GM21367 (cell line): ENCODE measurements around the gene MS4A6A.
"Not testable (repeated sequence)": the region's sequence is repeated elsewhere in the genome, so short reads cannot be mapped to it uniquely, and the experiment has no call there.

Experiments used
- ATAC-seq: cut with Tn5 transposase; IDR thresholded peaks from one replicate; pipeline ENCODE4 v1.9.1; 2021; ENCODE audit not compliant: unreplicated experiment

The MS4A6A gene, protein sequence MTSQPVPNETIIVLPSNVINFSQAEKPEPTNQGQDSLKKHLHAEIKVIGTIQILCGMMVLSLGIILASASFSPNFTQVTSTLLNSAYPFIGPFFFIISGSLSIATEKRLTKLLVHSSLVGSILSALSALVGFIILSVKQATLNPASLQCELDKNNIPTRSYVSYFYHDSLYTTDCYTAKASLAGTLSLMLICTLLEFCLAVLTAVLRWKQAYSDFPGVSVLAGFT

DNA sequence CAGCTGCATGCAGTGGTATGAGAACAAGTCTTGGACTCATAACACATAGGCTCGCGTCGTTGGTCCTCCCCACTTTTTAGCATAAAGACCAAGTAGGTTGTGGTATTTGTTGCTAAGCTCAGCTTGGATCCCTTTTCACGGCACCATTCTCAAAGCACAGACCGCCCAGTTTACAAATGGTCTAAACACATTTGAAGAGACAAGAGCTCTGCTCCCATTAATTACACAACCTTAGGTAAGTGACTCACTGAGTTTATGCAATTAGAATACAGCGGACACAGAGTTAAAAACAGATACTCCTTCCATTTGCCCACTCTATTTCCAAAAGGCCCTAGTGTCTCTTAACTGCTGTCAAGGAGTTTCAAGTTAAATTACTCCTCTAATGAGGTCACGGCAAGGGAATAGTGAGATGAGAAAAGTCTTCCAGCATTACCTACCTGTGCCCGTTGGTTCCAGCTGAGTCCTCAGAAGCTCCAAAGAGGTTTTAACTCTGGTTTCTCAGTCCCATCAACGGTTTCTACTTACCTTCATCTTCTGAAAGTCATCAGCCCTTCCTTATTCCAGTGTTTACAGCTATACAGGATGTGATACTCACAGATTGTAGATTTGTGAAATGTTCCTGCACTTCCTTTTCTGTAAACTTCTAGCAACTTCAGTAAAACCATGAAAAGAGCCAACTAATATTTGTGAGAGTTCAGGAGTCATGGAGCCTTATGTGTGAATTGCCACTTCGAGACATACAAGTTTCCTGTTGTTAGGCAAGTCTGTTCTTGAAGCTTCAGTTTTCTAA, at the start of gene MS4A6A:
Gene MS4A6A, minus strand, starts transcription at position 543 of the 790 bp plus-strand sequence. CDS start 1,356 bp downstream, outside the sequence.
- no peak for ATAC-seq

DNA sequence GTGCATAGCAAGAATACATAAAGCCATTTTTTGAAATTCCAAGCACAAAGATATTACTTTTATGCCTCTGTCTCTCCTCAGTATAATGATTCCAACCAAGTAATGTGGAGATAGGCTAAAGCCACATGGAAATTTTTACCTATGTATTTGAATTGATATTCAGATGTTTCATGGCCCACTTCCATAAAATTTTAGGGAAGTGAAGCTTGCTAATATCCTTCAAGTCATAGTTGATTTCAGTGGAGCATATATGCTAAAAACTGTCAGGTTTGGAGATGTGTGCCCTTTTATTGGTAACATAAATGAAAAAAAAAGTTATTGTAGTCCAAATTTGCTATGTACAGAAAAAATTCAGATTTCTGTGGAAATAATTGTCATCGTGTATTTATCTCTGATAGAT, 47.8 kb upstream of the MS4A6A start:
- ATAC-seq, result no peak

DNA sequence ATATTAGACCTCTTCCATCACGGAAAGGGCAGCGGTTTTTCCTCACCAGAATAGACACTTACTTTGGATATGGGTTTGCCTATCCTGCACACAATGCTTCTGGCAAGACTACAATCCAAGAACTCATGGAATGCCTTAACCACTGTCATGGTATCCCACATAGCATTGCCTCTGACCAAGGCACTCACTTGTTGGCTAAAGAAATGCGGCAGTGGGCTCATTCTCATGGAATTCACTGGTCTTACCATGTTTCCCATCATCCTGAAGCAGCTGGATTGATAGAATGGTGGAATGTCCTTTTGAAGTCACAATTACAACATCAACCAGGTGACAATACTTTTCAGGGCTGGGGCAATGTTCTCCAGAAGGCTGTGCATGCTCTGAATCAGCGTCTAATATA, 39.3 kb upstream of the MS4A6A start:
- no peak for ATAC-seq

DNA sequence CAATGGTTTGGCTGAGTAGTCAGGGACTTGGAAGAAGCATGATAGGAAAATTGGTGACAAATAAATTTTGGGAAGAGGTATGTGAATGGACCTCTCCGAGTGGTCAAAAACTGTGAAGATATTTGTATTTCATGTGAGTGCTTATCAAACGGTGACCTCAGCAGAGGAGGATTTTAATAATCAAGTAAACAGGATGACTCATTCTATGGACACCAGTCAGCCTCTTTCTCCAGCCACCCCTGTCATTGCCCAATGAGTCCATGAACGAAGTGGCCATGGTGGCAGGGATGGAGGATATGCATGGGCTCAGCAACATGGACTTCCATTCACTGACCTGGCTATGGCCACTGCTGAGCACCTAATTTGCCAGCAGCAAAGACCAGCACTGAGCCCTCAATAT, 38.8 kb upstream of the MS4A6A start:
- ATAC-seq, result no peak

DNA sequence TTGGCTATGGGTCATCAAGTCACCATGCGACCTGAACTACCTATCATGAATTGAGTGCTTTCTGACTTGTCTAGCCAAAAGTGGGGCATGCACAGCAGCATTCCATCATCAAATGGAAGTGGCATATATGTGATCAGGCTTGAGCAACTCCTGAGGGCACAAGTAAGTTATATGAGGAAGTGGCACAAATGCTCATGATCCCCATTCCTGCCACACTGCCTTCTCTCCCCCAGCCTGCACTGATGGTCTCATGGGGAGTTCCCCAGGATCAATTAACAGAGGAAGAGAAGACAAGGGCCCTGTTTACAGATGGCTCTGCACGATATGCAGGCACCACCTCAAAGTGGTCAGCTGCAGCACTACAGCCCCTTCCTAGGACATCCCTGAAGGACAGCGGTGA, 38.3 kb upstream of the MS4A6A start:
- no peak for ATAC-seq

DNA sequence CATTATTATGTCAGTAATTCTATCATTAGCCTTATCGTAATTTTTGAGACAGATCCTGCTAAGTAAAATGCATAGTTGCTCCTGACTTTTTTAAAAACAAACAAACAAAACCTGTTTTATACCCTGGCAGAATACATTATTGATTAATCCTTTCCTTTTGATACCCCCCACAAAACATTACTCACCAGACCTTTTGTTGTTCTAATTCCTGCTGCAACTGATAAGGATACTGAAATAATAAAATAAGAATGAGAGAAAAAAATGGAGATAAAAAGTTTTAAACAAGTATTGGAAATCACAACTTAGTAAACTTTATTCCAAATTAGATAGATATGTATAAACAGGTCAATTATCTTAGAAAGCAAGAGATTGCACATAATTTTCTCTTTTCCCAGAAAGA, 31.5 kb upstream of the MS4A6A start:
- no peak for ATAC-seq

DNA sequence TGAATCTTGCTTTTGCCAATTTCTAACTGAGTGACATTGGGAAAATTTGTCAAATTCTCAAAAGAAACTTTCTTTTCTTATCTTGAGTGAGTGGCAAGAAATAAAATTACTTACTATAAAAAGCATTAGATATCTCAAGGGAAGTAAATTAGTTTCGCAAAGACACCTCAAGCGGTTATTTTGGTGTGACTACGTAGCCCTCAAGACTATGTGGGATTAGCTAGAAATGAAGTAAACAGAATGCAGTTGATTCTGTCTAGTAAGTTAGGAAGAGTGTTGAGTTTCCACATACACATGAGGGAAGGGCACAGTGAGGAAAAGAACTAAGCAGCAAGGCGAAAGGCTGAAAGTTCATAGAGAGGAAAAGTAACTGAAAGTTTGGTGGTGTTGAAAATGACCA, 28.3 kb upstream of the MS4A6A start:
- ATAC-seq, result no peak

DNA sequence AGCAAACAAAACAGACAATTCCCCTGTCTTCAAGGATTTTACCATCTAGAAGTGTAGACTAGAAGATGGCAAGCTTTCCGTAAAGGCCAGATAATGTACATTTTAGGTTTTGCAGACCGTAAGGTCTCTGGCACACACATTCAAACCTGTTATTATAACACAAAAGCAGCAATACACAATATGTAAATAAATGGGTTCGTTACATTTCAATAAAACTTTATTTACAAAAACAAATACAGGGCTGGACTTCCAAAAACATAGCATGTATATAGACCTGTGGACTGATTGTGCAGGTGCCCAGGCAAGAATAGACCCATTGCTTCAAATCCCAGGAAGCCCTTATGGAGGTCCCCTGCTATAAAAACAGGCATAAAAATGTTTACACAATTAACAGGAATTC, 27.1 kb upstream of the MS4A6A start:
- ATAC-seq, result no peak

DNA sequence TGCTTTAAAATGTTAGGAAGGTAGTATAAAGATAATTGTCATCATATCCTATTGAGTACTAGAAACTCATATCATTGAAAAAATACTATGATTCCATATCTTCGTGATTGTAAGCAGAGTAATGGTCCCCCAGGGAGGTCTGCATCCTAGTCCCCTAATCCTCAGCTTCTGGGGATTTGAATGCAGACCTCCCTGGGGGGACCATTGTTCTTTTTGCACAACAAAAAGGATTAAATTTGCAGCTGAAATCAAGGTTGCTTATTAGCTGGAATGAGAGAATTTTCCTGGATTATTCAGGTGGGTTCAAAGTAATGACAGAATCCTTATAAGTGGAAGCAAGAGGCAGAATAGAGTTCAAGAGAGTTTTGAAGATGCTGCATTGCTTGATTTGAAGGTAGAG, 26.1 kb upstream of the MS4A6A start:
- no peak for ATAC-seq

DNA sequence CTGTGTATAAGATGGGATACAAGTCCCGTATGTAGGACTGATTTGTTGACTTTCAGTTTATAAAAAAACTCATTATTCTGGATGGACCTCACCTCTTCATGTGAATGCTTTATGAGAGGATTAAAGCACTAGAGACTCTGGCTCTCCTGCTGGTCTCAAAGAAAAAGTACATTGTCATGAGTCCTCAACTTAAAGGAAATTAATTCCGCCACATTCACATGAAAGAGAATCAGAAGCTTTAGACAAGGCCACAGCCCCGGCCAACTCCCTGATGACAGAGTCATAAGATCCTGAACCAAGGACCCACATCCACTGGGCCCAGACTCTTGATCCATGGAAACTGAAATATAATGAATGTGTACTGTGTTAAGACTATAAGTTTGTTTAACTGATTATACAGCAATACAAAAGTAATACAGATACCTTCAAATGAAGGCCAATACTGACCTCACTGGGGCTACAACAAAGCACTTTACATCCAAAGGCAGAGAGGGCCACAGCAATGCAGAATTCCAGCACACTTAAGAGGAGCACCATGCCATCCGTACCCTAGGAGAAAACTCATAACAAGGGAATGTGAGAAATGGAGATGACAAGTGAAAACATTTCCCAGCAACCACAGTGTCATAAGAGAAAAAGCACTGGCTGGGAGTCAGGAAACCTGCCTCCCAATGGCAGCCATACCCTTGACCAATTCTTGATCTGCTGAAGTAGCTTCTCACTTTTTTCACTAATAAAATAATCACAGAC, 25.4 kb upstream of the MS4A6A start:
- no peak for ATAC-seq

DNA sequence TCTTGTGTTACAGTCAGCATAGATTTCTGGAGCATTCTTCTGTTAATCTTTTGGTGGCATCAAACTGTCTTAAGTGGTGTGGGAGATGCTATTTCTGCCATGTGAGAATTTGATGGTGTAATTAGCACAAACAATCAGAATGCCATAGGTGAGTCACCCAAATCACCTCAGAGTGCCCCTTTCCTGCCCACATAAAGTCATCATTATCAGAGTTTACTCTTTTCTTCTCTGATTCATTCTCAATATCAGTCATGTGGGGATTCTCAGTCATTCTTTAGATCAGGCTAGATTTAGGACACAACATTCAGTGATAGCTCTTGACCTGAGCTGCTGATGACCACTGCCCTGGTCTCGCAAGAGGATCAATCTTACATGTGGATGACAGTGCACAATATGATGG, 23.7 kb upstream of the MS4A6A start:
- ATAC-seq, result no peak

DNA sequence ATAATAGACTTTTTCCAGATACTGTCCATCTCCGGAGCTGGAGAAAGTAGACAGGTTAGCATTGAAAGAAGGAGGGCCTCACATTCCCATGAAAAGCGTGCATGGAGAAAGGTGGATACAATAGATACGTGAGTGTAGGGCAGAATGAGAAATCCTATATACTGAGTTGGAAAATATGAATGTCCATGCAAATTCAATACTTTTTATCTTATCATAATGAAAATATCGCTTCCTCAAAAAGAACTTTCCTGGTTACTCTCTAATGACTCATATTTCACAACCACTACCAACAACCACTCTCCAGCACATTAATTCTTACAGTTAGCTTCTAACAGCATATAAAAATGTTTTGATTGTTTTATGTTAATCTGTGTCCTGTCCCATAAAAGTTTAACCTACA, 22.0 kb upstream of the MS4A6A start:
- ATAC-seq, result peak; percentile 56

DNA sequence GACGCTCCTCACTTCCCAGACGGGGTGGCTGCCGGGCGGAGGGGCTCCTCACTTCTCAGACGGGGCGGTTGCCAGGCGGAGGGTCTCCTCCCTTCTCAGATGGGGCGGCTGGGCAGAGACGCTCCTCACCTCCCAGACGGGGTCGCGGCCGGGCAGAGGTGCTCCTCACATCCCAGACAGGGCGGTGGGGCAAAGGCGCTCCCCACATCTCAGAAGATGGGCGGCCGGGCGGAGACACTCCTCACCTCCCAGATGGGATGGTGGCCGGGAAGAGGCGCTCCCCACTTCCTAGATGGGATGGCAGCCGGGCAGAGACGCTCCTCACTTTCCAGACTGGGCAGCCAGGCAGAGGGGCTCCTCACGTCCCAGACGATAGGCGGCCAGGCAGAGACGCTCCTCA, 18.5 kb upstream of the MS4A6A start:
- ATAC-seq, result not testable (repeated sequence)

DNA sequence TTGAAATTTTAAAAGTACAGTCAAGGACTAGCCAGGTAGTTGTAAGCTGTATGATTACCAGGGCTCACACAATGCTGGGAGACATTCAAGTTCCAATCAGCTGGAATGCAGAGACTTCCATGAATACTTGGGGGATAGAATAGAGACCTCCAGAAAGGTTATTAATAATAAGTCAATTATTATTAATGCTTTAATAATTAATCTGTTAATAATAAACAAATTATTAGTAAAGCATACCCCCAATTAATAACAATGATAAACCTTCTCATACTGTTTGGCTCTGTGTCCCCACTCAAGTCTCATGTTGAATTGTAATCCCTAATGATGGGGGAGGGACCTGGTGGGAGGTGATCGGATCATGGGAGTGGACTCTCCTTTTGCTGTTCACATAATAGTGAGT, 14.6 kb upstream of the MS4A6A start:
- ATAC-seq, result no peak

DNA sequence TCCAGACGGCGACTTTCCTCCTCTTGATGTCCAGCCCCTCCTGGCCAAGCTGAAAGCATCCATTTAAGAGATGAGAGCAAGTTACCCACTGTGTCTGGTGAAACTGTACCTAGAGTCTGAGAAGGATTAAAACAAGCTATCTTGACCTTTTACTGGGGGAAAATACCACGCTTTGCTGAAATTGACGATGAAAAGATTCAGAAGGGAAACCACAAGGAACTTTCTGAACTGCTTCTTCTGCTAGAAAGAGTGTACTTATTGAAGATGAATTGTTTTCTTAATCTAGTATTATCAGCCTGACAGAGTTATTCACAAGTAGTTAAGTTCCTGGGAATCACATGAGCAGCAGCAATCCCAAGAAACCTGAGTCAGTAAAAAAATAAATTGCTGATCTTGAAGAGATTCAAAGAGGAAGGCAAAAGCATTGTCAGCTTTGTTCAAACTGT, 13.1 kb upstream of the MS4A6A start:
- no peak for ATAC-seq

DNA sequence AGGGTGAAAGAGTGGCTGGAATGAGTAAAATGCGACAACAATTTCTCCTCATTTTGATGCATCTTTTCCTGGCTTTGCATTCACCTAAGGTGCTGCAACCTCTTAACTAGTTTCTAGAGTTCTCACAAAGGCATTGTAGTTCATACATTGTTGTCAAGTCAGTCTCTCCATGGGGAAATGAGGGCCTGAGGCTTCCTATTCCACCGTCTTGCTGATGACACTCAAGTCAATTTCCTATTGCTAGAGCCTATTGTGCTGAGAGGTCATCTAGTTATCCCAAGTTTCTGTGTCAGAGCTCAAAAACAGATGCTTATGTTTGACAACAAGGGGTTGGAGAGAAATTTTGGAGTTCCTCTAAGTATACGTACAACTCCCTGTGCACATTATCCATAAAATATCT, 11.6 kb upstream of the MS4A6A start:
- no peak for ATAC-seq

DNA sequence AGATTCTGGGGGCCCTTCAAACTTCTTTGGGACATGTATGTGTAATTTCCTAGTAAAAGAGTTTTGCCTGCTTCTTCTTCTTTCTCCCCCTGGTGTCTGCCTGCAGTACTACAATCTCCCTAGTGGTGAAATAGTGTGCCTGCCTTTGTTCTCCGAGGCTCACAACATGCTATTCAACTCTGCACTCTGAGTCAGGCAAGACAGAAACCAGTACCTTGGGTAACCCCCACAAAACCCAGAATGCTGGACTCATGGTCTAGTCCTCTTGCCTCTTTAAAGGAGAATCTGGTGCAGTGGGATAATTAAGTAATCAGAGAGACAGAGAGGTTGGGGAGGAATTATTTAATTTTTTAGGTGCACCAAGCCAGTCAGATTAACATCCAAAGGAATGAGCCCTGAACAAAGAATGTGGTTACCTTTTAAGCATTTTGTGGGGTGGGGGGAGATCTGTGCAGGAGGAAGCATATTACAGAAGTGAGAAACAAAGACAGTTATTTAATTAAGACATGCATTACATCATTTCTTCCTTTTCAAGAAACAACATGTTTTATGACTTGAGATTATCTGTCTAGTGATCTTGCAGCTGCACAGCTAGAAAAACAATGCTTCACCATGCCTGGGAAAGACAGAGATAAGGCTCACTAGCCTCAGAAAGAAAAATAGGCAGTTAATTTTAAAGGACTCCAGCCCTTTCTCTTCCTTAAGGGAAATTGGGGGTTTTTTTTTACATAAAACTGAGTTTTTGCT, 11.0 kb upstream of the MS4A6A start:
- ATAC-seq, result peak; percentile 80

DNA sequence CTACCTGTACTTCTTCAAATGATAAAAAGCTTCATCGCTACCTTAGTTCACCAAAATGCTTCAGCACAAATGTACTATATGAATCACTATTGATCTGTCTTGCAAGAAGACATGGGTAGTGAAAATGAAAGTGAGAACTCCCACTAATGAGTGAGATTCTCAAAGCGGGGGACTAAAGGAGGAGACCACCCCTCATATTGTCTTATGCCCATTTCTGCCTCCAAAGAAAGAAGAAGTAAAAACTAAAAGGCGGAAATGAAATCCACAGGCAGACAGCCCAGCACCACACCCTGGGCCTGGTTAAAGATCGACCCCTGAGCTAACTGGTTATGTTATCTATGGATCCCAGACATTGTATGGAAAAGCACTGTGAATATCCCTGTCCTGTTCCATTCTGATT, 9.7 kb upstream of the MS4A6A start:
- ATAC-seq, result not testable (repeated sequence)

DNA sequence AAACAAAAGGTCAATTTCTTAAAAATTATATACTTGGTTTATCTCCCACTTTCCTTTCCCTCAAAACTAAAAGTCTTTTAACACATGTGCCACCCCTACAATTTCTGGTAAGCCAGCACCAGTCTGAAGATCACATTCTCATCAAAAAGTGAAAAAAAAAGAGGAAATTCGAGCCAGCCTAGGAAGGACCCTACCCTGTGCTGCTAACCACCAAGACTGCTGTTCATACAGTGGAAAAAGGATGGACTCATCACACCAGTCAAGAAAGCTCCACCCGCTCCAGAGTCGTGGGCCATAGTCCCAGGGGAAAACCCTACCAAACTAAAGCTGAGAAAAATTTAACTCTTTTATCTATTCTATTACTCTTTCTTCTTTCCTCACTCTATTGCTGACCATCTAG, 5.6 kb upstream of the MS4A6A start:
- ATAC-seq, result not testable (repeated sequence)

DNA sequence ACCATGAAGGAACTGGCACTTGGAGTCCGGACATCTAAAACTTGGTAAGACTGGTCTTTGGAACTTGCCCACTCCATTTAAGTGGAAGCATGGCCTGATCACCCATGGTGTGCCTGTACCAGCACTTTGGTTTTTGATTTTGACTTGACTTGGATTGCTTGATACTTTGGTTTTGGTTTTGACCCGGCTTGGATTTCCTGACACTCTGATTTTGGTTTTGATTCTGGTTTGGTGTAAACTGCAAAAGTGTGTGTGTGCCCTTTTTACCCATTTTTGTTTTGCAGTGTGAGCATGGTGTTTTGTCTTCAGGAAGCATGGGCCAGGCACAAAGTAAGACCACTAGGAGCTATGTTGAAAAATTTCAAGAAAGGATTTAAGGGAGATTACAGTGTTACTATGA, 3.2 kb upstream of the MS4A6A start:
- ATAC-seq, result not testable (repeated sequence)

DNA sequence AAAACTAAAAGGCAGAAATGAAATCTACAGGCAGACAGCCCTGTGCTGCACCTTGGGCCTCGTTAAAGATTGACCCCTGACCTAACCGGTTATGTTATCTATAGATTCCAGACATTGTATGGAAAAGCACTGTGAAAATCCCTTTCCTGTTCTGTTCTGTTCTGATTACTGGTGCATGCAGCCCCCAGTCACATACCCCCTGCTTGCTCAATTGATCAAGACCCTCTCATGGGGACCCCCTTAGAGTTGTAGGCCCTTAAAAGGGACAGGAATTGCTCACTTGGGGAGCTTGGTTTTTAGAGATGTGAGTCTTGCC, 2.6 kb upstream of the MS4A6A start:
- ATAC-seq, result not testable (repeated sequence)
